Measurements from ENCODE around the gene ALS2.

GRCh38 chr2:201699416-201699815 lies 81.3 kb downstream of the ALS2 start:
- TF ChIP-seq, protein P1, sequence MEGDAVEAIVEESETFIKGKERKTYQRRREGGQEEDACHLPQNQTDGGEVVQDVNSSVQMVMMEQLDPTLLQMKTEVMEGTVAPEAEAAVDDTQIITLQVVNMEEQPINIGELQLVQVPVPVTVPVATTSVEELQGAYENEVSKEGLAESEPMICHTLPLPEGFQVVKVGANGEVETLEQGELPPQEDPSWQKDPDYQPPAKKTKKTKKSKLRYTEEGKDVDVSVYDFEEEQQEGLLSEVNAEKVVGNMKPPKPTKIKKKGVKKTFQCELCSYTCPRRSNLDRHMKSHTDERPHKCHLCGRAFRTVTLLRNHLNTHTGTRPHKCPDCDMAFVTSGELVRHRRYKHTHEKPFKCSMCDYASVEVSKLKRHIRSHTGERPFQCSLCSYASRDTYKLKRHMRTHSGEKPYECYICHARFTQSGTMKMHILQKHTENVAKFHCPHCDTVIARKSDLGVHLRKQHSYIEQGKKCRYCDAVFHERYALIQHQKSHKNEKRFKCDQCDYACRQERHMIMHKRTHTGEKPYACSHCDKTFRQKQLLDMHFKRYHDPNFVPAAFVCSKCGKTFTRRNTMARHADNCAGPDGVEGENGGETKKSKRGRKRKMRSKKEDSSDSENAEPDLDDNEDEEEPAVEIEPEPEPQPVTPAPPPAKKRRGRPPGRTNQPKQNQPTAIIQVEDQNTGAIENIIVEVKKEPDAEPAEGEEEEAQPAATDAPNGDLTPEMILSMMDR (IDR thresholded peaks at IDR 0.05): no peak
- TF ChIP-seq REST (IDR thresholded peaks at IDR 0.05; ENCODE audit: insufficient read depth in 1 of 2, low read depth in 2 of 2, low read length in 1 of 2): no peak
- TF ChIP-seq POLR2AphosphoS5 (IDR thresholded peaks at IDR 0.05; ENCODE audit: low read depth, low read length): no peak

Measured in Panc1 (cell line).